ENCODE data around the gene PCSK6.
"Not testable (repeated sequence)": the region's sequence is repeated elsewhere in the genome, so short reads cannot be mapped to it uniquely, and the experiment has no call there.

PCSK6 gene

GRCh38 chr15:101394654-101395053 is 94.9 kb downstream of the PCSK6 start:
- no peak for DNase-seq

- no peak for DNase-seq
Observed at GRCh38 chr15:101394056-101394630, 95.4 kb downstream of the PCSK6 start.

DNA sequence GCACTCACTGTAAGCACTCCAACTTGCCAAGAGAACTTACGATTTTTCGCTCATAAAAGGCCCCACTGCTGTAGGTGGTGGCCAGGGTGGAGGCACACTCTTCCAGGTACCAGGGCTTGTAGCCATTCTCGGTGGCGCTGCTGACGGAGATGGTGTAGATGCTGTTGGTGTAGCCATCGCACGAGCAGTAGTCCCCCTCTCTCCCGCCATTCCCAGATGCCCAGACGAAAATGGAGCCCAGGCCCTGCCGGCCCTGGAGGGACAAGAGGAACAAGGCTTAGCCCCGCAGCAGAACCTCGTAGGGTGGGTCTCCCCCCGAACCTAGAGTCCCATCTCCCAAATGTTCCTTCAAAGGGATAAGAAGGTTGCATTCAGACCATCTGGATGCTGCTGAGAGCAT is 96.3 kb downstream of the PCSK6 start:
- DNase-seq: no peak

- no peak for DNase-seq
Observed at GRCh38 chr15:101391981-101392640, 97.4 kb downstream of the PCSK6 start.

GRCh38 chr15:101391431-101391830 is 98.1 kb downstream of the PCSK6 start:
- no peak for DNase-seq

DNA sequence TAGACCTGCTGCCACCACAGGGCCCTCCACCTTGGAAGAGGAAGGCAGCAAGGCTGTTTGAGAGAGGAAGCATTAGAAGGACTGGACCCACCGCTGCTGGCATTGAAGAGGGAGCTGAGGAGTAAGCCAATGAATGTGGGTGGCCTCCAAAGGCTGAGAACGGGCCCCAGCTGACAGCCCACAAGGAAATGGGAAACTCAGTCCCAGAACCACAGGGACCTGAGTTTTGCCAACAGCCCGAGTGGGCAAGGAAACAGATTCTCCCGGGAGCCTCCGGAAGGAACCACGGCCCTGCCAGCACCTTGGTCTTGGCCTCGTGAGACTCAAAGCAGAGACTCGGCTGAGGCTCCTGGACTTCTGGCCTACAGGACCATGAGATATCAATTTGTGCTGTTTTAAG is 99.0 kb downstream of the PCSK6 start:
- DNase-seq: no peak

DNA sequence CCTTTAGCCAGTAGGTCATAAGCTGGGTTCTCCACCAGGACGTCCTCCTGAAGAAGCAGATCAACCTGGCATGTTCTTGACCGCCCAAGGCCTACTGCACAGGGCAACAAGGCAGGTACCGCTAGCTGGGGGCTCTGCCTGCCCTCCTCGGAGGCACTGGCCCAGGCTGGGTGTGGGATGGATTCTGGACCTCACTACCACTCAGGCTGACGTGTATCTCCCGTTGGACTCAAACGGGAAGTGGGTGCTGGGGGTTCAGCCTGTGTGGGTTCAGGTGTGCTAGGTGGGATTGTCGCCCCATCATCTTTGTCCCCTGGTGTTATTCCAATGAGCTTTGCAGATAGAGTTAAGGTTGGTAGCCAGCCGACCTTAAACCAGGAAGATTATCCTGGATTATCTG is 99.4 kb downstream of the PCSK6 start:
- DNase-seq: peak; percentile 24

GRCh38 chr15:101389362-101389761 is 100.1 kb downstream of the PCSK6 start:
- DNase-seq: peak; percentile 12

GRCh38 chr15:101388046-101388445 is 101.5 kb downstream of the PCSK6 start:
- no peak for DNase-seq

GRCh38 chr15:101387574-101387973 is 101.9 kb downstream of the PCSK6 start:
- no peak for DNase-seq

DNA sequence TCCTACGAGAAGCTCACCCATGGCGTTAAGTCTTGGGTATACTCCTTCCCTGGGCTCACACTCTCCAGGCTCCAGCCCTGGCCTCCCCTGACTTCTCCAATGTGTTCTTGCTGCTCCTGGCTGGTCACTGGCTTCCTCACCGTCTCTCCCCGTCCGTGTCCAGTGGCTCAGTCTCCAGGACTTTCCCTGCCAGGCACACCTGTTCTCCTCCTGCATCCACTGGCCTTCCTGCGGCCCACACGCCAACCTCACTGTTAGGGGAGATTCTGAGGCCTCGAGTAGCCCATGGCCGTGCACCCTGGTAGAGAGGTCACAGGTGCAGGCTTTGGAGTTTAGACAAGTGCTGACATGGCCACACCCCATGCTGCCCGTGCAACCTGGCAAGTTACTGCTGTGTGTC is 102.5 kb downstream of the PCSK6 start:
- DNase-seq: no peak

GRCh38 chr15:101386006-101386405 is 103.5 kb downstream of the PCSK6 start:
- DNase-seq: no peak

DNA sequence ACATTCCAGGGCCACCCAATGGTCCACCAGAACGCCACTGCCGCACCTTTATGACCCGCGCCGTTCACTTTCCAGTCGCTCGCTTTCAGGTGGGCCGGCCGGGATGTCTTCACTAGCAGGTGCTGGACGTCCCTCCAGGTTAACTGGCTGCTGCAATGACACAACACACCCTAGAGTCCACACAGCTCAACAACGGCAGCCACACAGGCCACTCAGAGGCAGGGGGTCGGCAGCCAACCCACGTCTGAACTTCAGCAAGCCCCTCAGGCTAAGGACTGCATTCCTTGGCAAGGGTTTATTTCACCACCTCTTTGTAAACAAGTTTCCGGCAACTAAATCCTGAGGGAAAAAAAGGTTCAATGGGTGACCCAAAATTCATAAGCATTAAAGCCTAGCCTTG is 105.2 kb downstream of the PCSK6 start:
- no peak for DNase-seq

- no peak for DNase-seq
Observed at GRCh38 chr15:101382544-101382943, 107.0 kb downstream of the PCSK6 start.

DNA sequence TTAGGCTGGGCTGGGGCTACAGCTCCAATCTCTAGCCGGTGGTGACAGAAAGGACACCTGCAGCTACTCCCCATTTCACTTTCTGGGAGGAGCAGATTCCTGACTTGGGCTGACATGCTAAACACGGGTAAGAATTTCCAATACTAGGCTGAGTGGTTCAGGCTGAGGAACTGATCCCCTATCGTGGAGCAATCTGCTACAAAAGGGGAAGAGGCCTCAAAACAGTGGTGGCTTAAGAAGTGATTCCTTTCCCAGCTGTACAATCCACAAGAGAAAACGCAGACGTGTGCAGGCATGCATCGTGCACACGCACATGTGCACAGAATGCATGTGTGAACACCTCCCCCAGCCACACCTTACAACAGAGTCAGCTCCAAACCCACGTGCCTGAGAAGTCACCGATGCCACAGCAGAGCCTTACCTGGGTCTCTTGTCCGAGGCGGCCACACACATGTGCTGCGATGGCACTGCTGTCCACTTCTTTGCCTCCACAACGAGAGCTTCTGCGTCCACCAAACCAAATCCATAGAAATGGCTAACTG is 107.8 kb downstream of the PCSK6 start:
- no peak for DNase-seq

DNA sequence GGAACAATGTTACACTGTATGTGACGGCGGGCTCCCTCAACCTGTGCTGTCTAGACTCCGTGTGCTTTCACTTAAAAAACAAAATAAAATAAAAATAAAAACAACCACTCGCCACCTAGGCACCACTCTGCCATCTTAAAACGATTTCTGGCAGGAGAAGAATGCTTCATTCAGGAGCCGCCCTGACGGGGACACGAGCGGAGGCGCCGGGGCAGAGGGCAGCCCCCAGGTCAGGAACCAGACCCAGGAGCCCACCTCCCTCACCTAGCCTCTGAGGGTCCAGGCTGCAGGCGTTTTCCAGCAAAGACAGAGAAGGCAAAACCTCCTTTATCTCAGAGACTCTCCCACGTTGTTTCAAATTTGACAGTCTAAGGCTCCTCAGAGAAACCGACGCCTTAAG is 109.4 kb downstream of the PCSK6 start:
- DNase-seq: no peak

DNA sequence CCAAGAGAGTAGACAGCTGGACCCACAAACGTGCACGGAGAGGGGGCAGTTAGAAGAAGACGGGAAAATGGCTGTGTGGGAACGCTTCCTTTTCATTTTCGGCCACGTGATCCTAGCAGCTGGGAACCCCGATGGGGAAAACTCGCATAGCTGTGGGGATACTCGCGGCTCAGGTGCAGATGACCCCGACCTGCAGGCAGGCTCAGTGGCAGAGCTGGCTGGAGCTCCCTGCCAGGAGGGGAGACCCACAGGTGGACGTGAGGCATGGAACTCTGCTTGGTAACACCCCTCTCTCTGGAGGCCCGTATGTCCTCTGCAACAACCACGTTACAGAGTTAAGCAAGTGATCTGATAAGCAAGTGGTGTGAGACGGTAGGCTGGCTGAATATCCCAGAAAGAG is 109.9 kb downstream of the PCSK6 start:
- peak; percentile 23 for DNase-seq

DNA sequence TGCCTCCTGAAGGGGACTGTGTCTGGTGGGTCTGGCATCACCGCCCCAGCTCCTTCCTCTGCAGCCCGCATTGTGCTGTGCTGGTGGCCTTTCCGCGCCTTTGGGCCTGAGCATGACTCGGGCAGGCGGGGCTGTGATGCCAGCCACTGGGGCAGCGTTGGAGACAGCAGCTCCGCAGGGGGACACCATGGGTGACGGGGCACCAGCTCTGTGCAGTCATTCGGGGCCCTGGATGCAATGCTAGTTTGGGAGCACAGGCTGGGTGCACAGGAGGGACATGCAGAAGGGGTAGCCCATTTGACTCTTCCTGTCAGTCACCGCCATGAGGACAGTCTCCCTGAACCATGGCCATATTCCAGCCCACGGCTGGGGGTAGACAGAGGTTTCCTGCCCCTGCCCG is 110.6 kb downstream of the PCSK6 start:
- DNase-seq: no peak

- no peak for DNase-seq
Observed at GRCh38 chr15:101378171-101378755, 111.2 kb downstream of the PCSK6 start.

DNA sequence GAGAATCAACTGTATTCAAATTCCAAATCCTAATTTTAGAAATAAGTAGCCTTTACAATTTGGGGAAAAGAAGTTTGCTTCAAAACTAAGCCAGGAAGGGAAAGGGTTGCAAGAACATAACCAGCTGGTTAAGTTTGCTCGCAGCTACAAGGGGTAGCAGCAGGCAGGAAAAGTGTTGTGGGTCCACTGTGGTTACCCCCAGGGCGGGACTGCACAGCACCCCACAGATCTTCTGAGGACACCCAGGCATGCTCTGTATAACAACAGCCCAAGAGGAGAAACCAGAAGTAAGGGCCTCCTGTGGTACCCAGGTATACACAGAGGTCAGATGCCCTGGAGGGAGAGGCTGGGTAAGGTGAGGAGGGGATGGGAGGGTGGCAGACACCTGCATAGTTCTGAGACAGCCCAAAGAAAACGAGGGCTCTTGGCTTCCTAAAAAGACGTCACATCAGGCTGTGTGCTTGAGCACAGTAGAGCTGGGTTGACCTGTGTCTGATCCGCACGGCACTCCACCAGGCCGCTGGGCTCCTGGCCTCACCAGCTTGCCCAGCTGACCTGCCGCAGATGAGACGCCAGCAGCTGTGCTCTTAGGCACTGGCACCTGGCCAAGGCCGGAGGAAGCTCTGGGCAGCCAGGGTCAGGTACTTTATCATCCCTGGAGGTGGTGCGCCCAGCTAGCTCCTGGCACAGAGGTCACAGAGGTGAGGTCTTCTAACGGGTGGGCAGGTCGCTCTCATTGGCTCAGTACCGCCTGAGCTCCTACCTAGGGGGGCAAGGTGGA is 112.7 kb downstream of the PCSK6 start:
- no peak for DNase-seq

- not testable (repeated sequence) for DNase-seq
Observed at GRCh38 chr15:101375006-101375405, 114.5 kb downstream of the PCSK6 start.

DNA sequence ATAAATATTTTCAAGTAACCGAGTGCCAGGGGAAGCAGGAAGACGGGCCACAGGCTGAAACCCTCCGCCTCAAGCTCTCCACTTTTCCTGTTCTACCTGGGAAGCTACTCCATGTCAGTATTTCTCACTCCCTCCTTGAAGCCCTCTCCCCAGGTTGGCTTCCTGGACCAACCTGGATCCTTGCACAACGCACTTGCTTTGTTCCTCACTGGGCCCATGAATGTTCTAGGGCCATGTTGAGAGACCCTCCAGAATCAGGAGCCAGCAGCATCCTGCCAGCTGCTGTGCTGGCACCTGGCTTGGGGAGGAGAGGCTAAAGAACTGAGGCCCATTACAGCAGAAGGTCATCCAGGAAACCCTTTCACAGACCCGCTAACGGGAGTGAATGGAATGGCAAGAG is 115.2 kb downstream of the PCSK6 start:
- DNase-seq: no peak

GRCh38 chr15:101373577-101373976 is 115.9 kb downstream of the PCSK6 start:
- DNase-seq: no peak
